ENCODE measurements around the gene EPB41L4A.
"Not testable (repeated sequence)": the region's sequence is repeated elsewhere in the genome, so short reads cannot be mapped to it uniquely, and the experiment has no call there.

The EPB41L4A gene

DNA sequence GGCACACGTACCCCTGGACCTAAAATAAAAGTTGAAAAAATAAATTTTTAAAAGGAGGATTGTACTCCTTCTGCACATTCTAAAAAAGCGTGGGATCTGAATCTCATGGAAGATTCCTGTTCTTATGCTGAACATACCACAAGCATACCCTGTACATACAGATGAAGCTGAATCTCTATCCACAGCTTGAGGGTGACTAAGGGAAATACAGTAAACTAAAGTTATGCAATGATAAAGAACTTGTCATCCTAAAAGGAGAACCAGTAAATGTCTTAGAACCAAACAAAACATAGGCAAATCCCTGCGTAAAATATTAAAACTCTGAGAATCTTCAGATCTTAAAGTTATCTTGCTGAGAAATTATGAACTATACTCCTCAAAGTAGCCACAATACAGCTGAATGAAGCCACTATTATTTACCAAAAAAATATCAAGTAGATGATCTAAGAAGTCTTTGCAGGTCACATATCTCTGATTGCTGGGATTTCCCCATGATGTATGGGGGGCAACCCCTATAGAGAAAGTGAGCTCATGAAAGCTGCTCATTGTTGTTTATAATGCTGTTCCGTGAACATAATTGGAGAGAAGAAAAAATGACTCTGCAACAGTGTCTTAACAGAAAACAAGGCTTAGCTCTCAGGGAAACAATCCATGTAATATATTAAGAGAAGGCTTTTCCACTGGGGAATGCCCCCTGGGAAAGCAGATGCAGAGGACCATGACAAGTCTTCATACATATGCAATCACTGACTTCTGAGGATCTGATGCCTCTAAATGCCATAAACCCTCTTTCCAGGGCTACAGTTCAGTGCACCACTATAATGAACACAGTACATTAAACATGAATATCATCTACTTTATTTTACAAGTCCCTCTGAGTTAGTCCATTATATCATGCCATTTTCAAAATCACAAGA is 210.1 kb downstream of the EPB41L4A start:
- H3K36me3 ChIP-seq: no peaks in the 10 kb centered on the region
- TF ChIP-seq, protein P1, sequence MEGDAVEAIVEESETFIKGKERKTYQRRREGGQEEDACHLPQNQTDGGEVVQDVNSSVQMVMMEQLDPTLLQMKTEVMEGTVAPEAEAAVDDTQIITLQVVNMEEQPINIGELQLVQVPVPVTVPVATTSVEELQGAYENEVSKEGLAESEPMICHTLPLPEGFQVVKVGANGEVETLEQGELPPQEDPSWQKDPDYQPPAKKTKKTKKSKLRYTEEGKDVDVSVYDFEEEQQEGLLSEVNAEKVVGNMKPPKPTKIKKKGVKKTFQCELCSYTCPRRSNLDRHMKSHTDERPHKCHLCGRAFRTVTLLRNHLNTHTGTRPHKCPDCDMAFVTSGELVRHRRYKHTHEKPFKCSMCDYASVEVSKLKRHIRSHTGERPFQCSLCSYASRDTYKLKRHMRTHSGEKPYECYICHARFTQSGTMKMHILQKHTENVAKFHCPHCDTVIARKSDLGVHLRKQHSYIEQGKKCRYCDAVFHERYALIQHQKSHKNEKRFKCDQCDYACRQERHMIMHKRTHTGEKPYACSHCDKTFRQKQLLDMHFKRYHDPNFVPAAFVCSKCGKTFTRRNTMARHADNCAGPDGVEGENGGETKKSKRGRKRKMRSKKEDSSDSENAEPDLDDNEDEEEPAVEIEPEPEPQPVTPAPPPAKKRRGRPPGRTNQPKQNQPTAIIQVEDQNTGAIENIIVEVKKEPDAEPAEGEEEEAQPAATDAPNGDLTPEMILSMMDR (IDR thresholded peaks at IDR 0.05; ENCODE audit: low read depth, low read length): no peak
- H3K9me3 ChIP-seq (ENCODE audit: severe bottlenecking): no peaks in the 10 kb centered on the region
- DNase-seq: no peak
- no peak overlapping the region for H3K4me3 ChIP-seq (ENCODE audit: low read depth, low read length)
- H3K27me3 ChIP-seq (ENCODE audit: insufficient read depth, low read depth, severe bottlenecking): no peaks in the 10 kb centered on the region
- no peak overlapping the region for H3K27ac ChIP-seq

DNA sequence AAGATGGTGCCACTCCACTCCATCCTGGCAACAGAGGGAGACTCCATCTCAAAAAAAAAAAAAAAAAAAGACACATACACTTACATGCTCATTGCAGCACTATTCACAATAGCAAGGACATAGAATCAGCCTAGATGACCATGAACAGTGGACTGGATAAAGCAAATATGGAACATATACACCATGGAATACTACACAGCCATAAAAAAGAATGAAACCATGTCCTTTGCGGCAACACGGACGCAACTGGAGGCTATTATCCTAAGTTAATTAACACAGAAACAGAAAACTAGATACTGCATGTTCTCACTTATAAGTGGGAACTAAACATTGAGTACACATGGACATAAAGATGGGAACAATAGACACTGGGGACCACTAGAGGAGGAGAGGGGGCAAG is 210.9 kb downstream of the EPB41L4A start:
- H3K9me3 ChIP-seq (ENCODE audit: severe bottlenecking); DNase-seq; H3K27ac ChIP-seq; H3K27me3 ChIP-seq (ENCODE audit: insufficient read depth, low read depth, severe bottlenecking); H3K36me3 ChIP-seq; H3K4me3 ChIP-seq (ENCODE audit: low read depth, low read length): not testable (repeated sequence)

GRCh38 chr5:112205846-112206245 is 213.2 kb downstream of the EPB41L4A start:
- Histone ChIP-seq H3K27ac (no peak overlapping the region), H3K9me3 (ENCODE audit: severe bottlenecking) (no peaks in the 10 kb centered on the region), H3K4me3 (ENCODE audit: low read depth, low read length) (no peak overlapping the region), H3K36me3 (no peaks in the 10 kb centered on the region), H3K27me3 (ENCODE audit: insufficient read depth, low read depth, severe bottlenecking) (no peaks in the 10 kb centered on the region)
- TF ChIP-seq, protein P1 (IDR thresholded peaks at IDR 0.05; ENCODE audit: low read depth, low read length): no peak
- no peak for DNase-seq

DNA sequence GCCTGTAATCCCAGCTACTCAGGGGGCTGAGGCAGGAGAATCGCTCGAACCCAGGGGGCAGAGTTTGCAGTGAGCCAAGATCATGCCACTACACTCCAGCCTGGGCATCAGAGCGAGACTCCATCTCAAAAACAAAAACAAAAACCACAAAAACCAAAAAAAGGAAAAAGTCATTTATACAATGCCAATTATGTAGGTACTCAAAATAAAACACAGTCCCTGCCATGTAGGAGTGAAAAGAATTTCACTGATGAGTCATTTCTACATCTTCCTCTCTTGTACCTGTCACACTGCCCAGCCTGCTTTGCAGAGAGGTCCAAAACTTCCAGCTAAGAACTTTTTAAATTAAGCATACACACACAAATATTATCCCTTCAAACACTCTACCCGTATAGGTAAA is 215.8 kb downstream of the EPB41L4A start:
- TF ChIP-seq, protein P1 (IDR thresholded peaks at IDR 0.05; ENCODE audit: low read depth, low read length): no peak
- Histone ChIP-seq H3K36me3 (no peaks in the 10 kb centered on the region), H3K9me3 (ENCODE audit: severe bottlenecking) (no peaks in the 10 kb centered on the region), H3K27me3 (ENCODE audit: insufficient read depth, low read depth, severe bottlenecking) (no peaks in the 10 kb centered on the region), H3K27ac (no peak overlapping the region), H3K4me3 (ENCODE audit: low read depth, low read length) (no peak overlapping the region)
- DNase-seq: no peak

DNA sequence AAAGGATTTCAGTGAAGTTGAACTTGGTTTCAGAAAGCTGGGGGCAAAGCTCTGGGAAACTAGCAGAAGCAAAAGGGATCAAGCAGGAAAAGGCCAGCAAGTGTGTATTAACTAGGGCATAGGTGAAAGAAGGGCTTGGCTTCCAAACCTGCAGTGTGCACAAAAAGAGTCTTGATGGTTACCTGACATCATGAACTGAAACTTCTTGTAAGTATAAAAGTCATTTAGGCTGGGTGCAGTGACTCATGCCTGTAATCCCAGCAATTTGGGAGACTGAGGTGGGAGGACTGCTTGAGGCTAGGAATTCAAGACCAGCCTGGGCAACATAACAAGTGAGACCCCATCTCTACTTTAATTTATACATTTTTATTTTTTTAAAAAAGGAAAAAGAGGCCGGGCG is 216.4 kb downstream of the EPB41L4A start:
- Histone ChIP-seq H3K4me3 (ENCODE audit: low read depth, low read length) (no peak overlapping the region), H3K36me3 (no peaks in the 10 kb centered on the region), H3K9me3 (ENCODE audit: severe bottlenecking) (no peaks in the 10 kb centered on the region), H3K27me3 (ENCODE audit: insufficient read depth, low read depth, severe bottlenecking) (no peaks in the 10 kb centered on the region), H3K27ac (no peak overlapping the region)
- TF ChIP-seq, protein P1 (IDR thresholded peaks at IDR 0.05; ENCODE audit: low read depth, low read length): no peak
- DNase-seq: no peak

GRCh38 chr5:112201141-112201540 is 217.9 kb downstream of the EPB41L4A start:
- TF ChIP-seq, protein P1 (IDR thresholded peaks at IDR 0.05; ENCODE audit: low read depth, low read length): no peak
- H3K4me3 ChIP-seq (ENCODE audit: low read depth, low read length): no peak overlapping the region
- H3K27ac ChIP-seq: no peak overlapping the region
- H3K9me3 ChIP-seq (ENCODE audit: severe bottlenecking): no peaks in the 10 kb centered on the region
- DNase-seq: no peak
- H3K36me3 ChIP-seq: no peaks in the 10 kb centered on the region
- H3K27me3 ChIP-seq (ENCODE audit: insufficient read depth, low read depth, severe bottlenecking): no peaks in the 10 kb centered on the region

Measured in WERI-Rb-1 (cell line).